ENCODE measurements around the gene C10orf90. TPM values are rescaled to one million over a fixed set of nuclear protein-coding genes. Genes with fewer than 3 reads are reported as not detected.

Gene C10orf90, protein sequence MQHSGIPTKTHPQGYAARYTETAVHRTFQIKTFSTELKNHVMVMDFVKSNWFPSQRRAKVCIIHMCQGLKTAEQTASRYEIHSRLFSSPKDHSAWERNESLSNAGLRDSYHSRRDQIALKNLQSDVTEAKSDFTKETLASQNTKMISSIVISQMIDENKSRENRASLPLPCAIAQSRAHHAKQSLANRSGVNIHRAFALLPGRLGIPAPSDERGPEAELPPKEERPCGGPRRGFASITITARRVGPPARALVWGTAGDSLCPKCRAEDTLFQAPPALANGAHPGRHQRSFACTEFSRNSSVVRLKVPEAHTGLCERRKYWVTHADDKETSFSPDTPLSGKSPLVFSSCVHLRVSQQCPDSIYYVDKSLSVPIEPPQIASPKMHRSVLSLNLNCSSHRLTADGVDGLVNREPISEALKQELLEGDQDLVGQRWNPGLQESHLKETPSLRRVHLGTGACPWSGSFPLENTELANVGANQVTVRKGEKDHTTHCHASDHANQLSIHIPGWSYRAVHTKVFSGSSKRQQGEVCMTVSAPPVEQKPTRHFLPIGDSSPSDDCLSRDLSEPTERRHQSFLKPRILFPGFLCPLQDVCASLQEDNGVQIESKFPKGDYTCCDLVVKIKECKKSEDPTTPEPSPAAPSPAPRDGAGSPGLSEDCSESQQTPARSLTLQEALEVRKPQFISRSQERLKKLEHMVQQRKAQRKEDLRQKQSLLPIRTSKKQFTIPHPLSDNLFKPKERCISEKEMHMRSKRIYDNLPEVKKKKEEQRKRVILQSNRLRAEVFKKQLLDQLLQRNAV
- total RNA-seq: not detected
- total RNA-seq (2013): 0.16 TPM

GRCh38 chr10:126670056-126670894 is at the start of gene C10orf90:
TSS of gene C10orf90 (minus strand) at chr10:126670693. CDS start at chr10:126670480, 213 bp downstream.
- intact Hi-C loops (cut with micrococcal nuclease): no loop called here
- Histone ChIP-seq H3K27me3 (ENCODE audit: control insufficient read depth, insufficient read depth, low read length) (no peaks in the 10 kb centered on the region), H3K9me3 (ENCODE audit: control insufficient read depth, insufficient read depth, low read length) (no peaks in the 10 kb centered on the region), H3K36me3 (ENCODE audit: control insufficient read depth, insufficient read depth, low read length) (no peaks in the 10 kb centered on the region), H3K4me3 (ENCODE audit: low read length) (no peak within 1 kb of the TSS), H3K27ac (ENCODE audit: low read length) (no peak within 1 kb of the TSS), H3K4me1 (ENCODE audit: control insufficient read depth, insufficient read depth, low read length) (peaks cover 7% of the 10 kb centered on the region)
- Mint-ChIP-seq H3K27ac (no peak within 1 kb of the TSS), H3K36me3 (no peaks in the 10 kb centered on the region), H3K4me3 (no peak within 1 kb of the TSS), H3K9me3 (no peaks in the 10 kb centered on the region), H3K4me1 (peaks cover 4% of the 10 kb centered on the region in 2 donors), H3K27me3 (ENCODE audit: low read depth in 2 of 2) (peaks cover 4 to 5% of the 10 kb centered on the region in 2 donors)
- 87% methylated on average over 11 of the region's 12 CpGs for WGBS (ENCODE audit: insufficient coverage)
- TF ChIP-seq, protein P1, sequence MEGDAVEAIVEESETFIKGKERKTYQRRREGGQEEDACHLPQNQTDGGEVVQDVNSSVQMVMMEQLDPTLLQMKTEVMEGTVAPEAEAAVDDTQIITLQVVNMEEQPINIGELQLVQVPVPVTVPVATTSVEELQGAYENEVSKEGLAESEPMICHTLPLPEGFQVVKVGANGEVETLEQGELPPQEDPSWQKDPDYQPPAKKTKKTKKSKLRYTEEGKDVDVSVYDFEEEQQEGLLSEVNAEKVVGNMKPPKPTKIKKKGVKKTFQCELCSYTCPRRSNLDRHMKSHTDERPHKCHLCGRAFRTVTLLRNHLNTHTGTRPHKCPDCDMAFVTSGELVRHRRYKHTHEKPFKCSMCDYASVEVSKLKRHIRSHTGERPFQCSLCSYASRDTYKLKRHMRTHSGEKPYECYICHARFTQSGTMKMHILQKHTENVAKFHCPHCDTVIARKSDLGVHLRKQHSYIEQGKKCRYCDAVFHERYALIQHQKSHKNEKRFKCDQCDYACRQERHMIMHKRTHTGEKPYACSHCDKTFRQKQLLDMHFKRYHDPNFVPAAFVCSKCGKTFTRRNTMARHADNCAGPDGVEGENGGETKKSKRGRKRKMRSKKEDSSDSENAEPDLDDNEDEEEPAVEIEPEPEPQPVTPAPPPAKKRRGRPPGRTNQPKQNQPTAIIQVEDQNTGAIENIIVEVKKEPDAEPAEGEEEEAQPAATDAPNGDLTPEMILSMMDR (IDR thresholded peaks at IDR 0.05): no peak
- no peak for ATAC-seq
- DNase-seq: no peak

DNA sequence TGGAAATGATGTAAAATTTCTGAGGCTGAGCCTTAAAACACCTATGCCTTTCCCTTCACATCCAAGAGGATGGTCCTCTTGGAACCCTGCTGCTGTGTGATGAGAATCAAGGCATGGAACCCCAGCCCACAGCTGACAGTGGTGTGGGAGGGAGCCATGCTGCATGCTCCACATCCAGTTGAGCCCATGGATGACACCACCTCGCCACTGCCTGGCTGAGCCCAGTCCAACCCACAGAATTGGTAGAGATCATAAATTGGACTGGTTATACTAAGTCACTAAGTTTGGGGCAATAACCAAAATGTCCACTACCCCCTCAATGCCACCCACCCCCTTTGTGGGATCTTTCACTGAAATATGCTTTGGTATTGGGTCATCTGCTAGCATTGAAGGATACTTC is 45.9 kb upstream of the C10orf90 start:
- Histone ChIP-seq H3K9me3 (ENCODE audit: control insufficient read depth, insufficient read depth, low read length) (no peaks in the 10 kb centered on the region), H3K27ac (ENCODE audit: low read length) (no peak overlapping the region), H3K36me3 (ENCODE audit: control insufficient read depth, insufficient read depth, low read length) (no peaks in the 10 kb centered on the region), H3K4me3 (ENCODE audit: low read length) (no peak overlapping the region), H3K27me3 (ENCODE audit: control insufficient read depth, insufficient read depth, low read length) (no peaks in the 10 kb centered on the region), H3K4me1 (ENCODE audit: control insufficient read depth, insufficient read depth, low read length) (peaks cover 4% of the 10 kb centered on the region)
- intact Hi-C loops (cut with micrococcal nuclease): no loop called here
- no peaks in the 10 kb centered on the region for H3K36me3 Mint-ChIP-seq
- peaks cover 13 to 17% of the 10 kb centered on the region in 2 donors for H3K27me3 Mint-ChIP-seq (ENCODE audit: low read depth in 2 of 2)
- no peak overlapping the region for H3K27ac Mint-ChIP-seq
- H3K4me1 Mint-ChIP-seq: peaks cover 7 to 9% of the 10 kb centered on the region in 2 donors
- no peaks in the 10 kb centered on the region for H3K9me3 Mint-ChIP-seq
- ATAC-seq (no peak), DNase-seq (no peak)
- TF ChIP-seq, protein P1 (IDR thresholded peaks at IDR 0.05): no peak
- H3K4me3 Mint-ChIP-seq: no peak overlapping the region
- 78% methylated on average over 1 of the region's 1 CpG for WGBS (ENCODE audit: insufficient coverage)

GRCh38 chr10:126713594-126713993 is 43.1 kb upstream of the C10orf90 start:
- no peak for ATAC-seq

More at GRCh38 chr10:126713594-126713993, 43.1 kb upstream of the C10orf90 start:
- no peaks in the 10 kb centered on the region for H3K36me3 ChIP-seq (ENCODE audit: control insufficient read depth, insufficient read depth, low read length)
- WGBS (ENCODE audit: insufficient coverage): 91% methylated on average over 6 of the region's 7 CpGs
- H3K9me3 ChIP-seq (ENCODE audit: control insufficient read depth, insufficient read depth, low read length): no peaks in the 10 kb centered on the region
- no peak overlapping the region for H3K4me3 Mint-ChIP-seq
- H3K27ac ChIP-seq (ENCODE audit: low read length): no peak overlapping the region
- no peaks in the 10 kb centered on the region for H3K27me3 ChIP-seq (ENCODE audit: control insufficient read depth, insufficient read depth, low read length)
- no peaks in the 10 kb centered on the region for H3K9me3 Mint-ChIP-seq
- H3K4me3 ChIP-seq (ENCODE audit: low read length): no peak overlapping the region
- DNase-seq: no peak
- peaks cover 17% of the 10 kb centered on the region in 2 donors for H3K27me3 Mint-ChIP-seq (ENCODE audit: low read depth in 2 of 2)
- intact Hi-C loops (cut with micrococcal nuclease): no loop called here
- H3K27ac Mint-ChIP-seq: no peak overlapping the region
- TF ChIP-seq, protein P1 (IDR thresholded peaks at IDR 0.05): no peak
- H3K4me1 ChIP-seq (ENCODE audit: control insufficient read depth, insufficient read depth, low read length): peaks cover 4% of the 10 kb centered on the region
- H3K36me3 Mint-ChIP-seq: no peaks in the 10 kb centered on the region
- H3K4me1 Mint-ChIP-seq: peaks cover 7 to 9% of the 10 kb centered on the region in 2 donors

Measured in natural killer cell (primary cell).